Left lung (tissue), 10 donors: ENCODE data around the gene CPT1B. TPM values are rescaled to one million over a fixed set of nuclear protein-coding genes. Genes with fewer than 3 reads are reported as not detected.

Experiments
- ATAC-seq: fragments of 200-7000 bp; cut with Tn5 transposase; one replicate; pipeline ENCODE4 v1.9.1; 2020; ENCODE audit warnings: moderate library complexity
- DNase-seq, 4 donors: peaks; one replicate each; pipeline ENCODE4 v3.0.0-alpha.2; 2013 to 2020
- H3K27ac ChIP-seq, 2 donors: fragments of 200-600 bp; sonication (generic) in 1 of 2; one replicate each; pipeline versions ENCODE4 v1.5.0 to v1.8.0; 2020 to 2021
- H3K27me3 ChIP-seq, 2 donors: fragments of 200-600 bp; sonication (generic) in 1 of 2; one replicate each; pipeline versions ENCODE4 v1.5.0 to v1.8.0; 2020 to 2021
- H3K36me3 ChIP-seq, 2 donors: fragments of 200-600 bp; sonication (generic) in 1 of 2; one replicate each; pipeline versions ENCODE4 v1.5.0 to v1.8.0; 2020 to 2021
- H3K4me1 ChIP-seq, 2 donors: fragments of 200-600 bp; one replicate each; pipeline ENCODE4 v1.8.0; 2021
- H3K4me3 ChIP-seq, 2 donors: fragments of 200-600 bp; sonication (generic) in 1 of 2; one replicate each; pipeline versions ENCODE4 v1.5.0 to v1.8.0; 2020 to 2021; ENCODE audit warnings: mild to moderate bottlenecking in 1 of 2
- H3K9me3 ChIP-seq, 2 donors: fragments of 200-600 bp; sonication (generic) in 1 of 2; one replicate each; pipeline versions ENCODE4 v1.5.0 to v1.8.0; 2020 to 2021
- intact Hi-C, 2 donors: fragments of 100-400 bp; cut with DNase I; formaldehyde crosslinking; loops; one replicate each; pipeline versions ENCODE4 v1.11.2 to v1.14.2; 2022
- polyA plus RNA-seq, 6 donors: library from polyadenylated mRNA; unstranded; fragments of 120-200 nt; gene quantifications; one replicate each; pipeline ENCODE4 v1.2.1, GENCODE V29; 2013; ENCODE audit not compliant: insufficient read length in 6 of 6
- total RNA-seq, 2 donors: library from RNA; stranded (reverse); fragmentation: NEBNext Ultra II Directional; extraction: Animal tissue kit (Norgen Biotek cat#: 25700); gene quantifications; one replicate each; pipeline ENCODE4 v1.2.1, GENCODE V29; 2021
- TF ChIP-seq, protein P1 (sequence below), 2 donors: fragments of 200-600 bp; sonication (generic) in 1 of 2; IDR thresholded peaks; one replicate each; pipeline versions ENCODE4 v1.5.0 to v1.8.0; 2021; ENCODE audit warnings: antibody characterized with exemption in 2 of 2
- donor health status: DM: no; HTN: yes; CAD: no.
- donor health status: DM: no; HTN: no; CAD: no.

Gene CPT1B
- total and polyA plus RNA-seq, 8 donors: 9.8 to 20.0 (median 13.4) TPM

GRCh38 chr22:50601669-50602337 is 23.6 kb upstream of the CPT1B start:
- peaks cover 28 to 89% of the 10 kb centered on the region in 2 donors for H3K27me3 ChIP-seq
- H3K27ac ChIP-seq: no peak overlapping the region
- no peak overlapping the region for H3K4me3 ChIP-seq
- no peaks in the 10 kb centered on the region for H3K9me3 ChIP-seq
- DNase-seq: peak in 1 of 4 donors; percentile 54
- TF ChIP-seq, protein P1, sequence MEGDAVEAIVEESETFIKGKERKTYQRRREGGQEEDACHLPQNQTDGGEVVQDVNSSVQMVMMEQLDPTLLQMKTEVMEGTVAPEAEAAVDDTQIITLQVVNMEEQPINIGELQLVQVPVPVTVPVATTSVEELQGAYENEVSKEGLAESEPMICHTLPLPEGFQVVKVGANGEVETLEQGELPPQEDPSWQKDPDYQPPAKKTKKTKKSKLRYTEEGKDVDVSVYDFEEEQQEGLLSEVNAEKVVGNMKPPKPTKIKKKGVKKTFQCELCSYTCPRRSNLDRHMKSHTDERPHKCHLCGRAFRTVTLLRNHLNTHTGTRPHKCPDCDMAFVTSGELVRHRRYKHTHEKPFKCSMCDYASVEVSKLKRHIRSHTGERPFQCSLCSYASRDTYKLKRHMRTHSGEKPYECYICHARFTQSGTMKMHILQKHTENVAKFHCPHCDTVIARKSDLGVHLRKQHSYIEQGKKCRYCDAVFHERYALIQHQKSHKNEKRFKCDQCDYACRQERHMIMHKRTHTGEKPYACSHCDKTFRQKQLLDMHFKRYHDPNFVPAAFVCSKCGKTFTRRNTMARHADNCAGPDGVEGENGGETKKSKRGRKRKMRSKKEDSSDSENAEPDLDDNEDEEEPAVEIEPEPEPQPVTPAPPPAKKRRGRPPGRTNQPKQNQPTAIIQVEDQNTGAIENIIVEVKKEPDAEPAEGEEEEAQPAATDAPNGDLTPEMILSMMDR (IDR thresholded peaks at IDR 0.05): no peak
- H3K4me1 ChIP-seq: peaks cover 0 to 10% of the 10 kb centered on the region in 2 donors
- no peaks in the 10 kb centered on the region for H3K36me3 ChIP-seq
- no peak for ATAC-seq
- intact Hi-C loops: no loop called here

DNA sequence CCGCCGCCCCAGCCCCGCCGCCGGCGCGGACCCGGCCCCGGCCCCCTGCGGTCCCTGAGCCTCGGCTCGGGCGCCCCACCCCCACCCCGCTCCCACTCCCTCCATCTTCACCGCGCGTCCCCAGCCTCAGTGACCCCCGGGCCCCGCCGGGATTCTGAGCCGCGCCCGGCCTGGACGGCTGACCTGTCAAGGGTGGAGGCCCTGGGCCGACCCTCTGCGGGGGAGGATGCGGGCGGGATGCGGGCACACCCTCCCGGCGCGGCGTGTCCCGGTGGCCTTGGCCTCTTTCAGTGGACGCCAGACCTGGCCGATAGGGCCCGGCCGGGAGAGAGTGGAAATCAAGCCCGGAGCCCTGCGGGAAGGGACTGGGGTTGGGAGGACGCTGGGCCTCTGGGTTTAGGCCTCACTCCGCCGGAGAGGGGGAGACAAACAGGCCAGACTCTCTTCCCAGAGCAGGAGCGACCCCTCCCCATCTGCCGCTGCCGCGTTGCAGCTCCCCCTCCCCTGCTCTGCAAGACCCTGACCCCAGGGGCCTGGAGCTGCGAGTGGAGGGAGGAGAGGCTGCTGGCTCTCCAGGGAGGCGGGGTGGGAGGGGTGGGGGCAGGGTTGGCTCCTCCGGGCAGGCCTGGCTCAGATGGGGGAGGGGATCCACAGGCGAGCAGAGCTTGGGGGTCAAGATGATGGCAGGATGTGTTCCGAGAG is 22.9 kb upstream of the CPT1B start:
- peak overlapping the region in 1 of 2 donors; percentile 38 for H3K4me3 ChIP-seq
- intact Hi-C loops: no loop called here

DNA sequence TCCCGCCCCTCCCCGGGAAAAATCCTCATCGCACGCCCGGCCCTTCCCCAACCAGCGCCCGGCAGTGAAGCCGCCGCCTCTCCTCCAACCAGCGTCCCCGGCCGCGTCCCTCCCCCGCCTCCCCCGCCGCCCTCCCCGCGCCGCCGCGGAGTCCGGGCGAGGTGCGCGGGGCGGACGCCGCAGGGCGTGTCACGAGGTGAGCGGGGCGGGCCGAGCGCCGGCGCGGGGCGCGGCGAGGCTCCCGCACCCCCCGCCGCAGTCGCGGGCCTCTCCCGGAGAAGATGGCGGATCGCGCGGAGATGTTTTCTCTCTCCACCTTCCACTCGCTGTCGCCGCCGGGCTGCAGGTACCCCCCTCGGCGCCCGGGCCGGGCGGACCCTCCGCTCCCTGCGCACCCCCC is 22.3 kb upstream of the CPT1B start, which contains the start of gene MAPK8IP2:
MAPK8IP2 (plus strand) TSS at position 256 of the 400 bp plus-strand sequence; CDS start at position 282, 26 bp downstream.
- Histone ChIP-seq H3K27me3 (peaks cover 28 to 76% of the 10 kb centered on the region in 2 donors), H3K9me3 (no peaks in the 10 kb centered on the region), H3K4me1 (peaks cover 0 to 10% of the 10 kb centered on the region in 2 donors), H3K27ac (no peak within 1 kb of the TSS), H3K4me3 (peak within 1 kb of the TSS; percentile 13 to 38), H3K36me3 (no peaks in the 10 kb centered on the region)
- ATAC-seq (peak; percentile 55), DNase-seq (peak in 1 of 4 donors; percentile 76)
- intact Hi-C loops: no loop called here
- TF ChIP-seq, protein P1 (IDR thresholded peaks at IDR 0.05): no peak

More for the DNA sequence above, 22.9 kb upstream of the CPT1B start:
- no peak for ATAC-seq
- DNase-seq: peak in 1 of 4 donors; percentile 76
- H3K4me1 ChIP-seq: peaks cover 0 to 10% of the 10 kb centered on the region in 2 donors
- no peak overlapping the region for H3K27ac ChIP-seq
- TF ChIP-seq, protein P1 (IDR thresholded peaks at IDR 0.05): no peak
- H3K9me3 ChIP-seq: no peaks in the 10 kb centered on the region
- no peaks in the 10 kb centered on the region for H3K36me3 ChIP-seq
- peaks cover 28 to 82% of the 10 kb centered on the region in 2 donors for H3K27me3 ChIP-seq

DNA sequence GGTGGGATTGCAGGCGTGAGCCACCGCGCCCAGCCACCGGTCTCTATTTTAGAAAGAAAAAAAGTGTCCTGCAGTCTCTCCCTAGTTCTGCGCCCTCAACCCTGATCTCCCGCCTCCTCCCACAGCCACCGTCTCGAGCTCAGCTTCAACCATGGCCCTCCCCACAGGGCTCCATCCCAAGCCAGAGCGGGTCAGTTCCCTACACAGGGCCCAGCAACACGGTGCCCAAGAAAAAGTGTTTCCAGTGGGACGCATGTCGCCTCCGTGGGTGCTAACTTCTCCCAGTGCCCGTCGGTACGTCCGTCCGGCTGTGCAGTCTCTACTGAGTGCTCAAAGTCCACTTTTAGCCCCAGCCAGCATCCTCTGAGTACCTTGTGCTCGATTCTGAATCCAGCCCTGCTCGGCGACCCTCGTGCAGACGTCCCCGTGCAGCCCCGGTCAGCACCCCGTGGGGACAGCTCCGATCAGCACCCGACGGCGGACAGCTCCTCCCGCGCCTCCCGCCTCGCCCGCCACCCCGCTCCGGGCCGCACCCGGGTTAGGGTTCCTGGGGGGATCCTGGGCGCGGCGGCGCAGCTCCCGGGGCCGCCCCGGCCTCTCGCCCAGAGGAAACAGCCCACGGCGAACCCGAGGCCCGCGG is 21.7 kb upstream of the CPT1B start:
- intact Hi-C loops: loop anchor here in 1 of 2 donors (10.0 kb wide), 1 partner anchor 95 kb away; the partner anchor contains the start of genes LMF2 and NCAPH2
- DNase-seq: peak in 3 of 4 donors; percentile 64 to 87 (median 65)
- Histone ChIP-seq H3K4me3 (peak overlapping the region; percentile 13 to 38), H3K9me3 (no peaks in the 10 kb centered on the region), H3K36me3 (no peaks in the 10 kb centered on the region), H3K27me3 (peaks cover 28 to 70% of the 10 kb centered on the region in 2 donors), H3K27ac (no peak overlapping the region), H3K4me1 (peaks cover 0 to 10% of the 10 kb centered on the region in 2 donors)
- TF ChIP-seq, protein P1 (IDR thresholded peaks at IDR 0.05): no peak
- peak; percentile 93 for ATAC-seq
